SK-N-MC (cell line): Measurements from ENCODE around the gene ANKRD10.
A peak's percentile ranks its signal among the peaks of the same experiment; 100 is the strongest.

Source experiments
- DNase-seq: peaks from one replicate; pipeline ENCODE4 v3.0.0-alpha.2; 2011; ENCODE audit warnings: low read depth, low spot score
- H3K27ac ChIP-seq: fragments of 200-600 bp; sonication (generic); 2 replicates; pipeline ENCODE4 v1.5.1; 2016; ENCODE audit warnings: mixed run types
- H3K36me3 ChIP-seq: fragments of 200-600 bp; sonication (generic); 2 replicates; pipeline ENCODE4 v1.6.1; 2017; ENCODE audit warnings: antibody characterized with exemption, low read length, mixed read lengths; ENCODE audit not compliant: insufficient read depth
- H3K4me3 ChIP-seq: fragments of 200-600 bp; sonication (generic); 2 replicates; pipeline ENCODE4 v1.5.1; 2016
- H3K9ac ChIP-seq: fragments of 200-600 bp; sonication (generic); 2 replicates; pipeline ENCODE4 v1.8.0; 2017; ENCODE audit warnings: mixed run types, mixed read lengths; ENCODE audit not compliant: insufficient read length
- H3K9me3 ChIP-seq: fragments of 200-600 bp; sonication (generic); 2 replicates; pipeline ENCODE4 v1.6.1; 2017; ENCODE audit warnings: low read depth, mild to moderate bottlenecking, antibody characterized with exemption, low read length, moderate library complexity, mixed read lengths
- EZH2 ChIP-seq: fragments of 200-600 bp; sonication (generic); IDR thresholded peaks from one replicate; pipeline ENCODE4 v1.6.1; 2017; ENCODE audit warnings: antibody characterized with exemption
- FOXP2 ChIP-seq: optimal IDR thresholded peaks from 2 replicates; pipeline ENCODE3; 2011; ENCODE audit warnings: mild to moderate bottlenecking, moderate library complexity; ENCODE audit not compliant: insufficient read depth; ENCODE audit errors: extremely low read length, control extremely low read depth
- POLR2AphosphoS5 ChIP-seq: IDR thresholded peaks from 2 replicates; pipeline ENCODE4 v1.6.1; 2012; ENCODE audit warnings: mild to moderate bottlenecking, low read depth, low read length, borderline replicate concordance

The ANKRD10 gene

DNA sequence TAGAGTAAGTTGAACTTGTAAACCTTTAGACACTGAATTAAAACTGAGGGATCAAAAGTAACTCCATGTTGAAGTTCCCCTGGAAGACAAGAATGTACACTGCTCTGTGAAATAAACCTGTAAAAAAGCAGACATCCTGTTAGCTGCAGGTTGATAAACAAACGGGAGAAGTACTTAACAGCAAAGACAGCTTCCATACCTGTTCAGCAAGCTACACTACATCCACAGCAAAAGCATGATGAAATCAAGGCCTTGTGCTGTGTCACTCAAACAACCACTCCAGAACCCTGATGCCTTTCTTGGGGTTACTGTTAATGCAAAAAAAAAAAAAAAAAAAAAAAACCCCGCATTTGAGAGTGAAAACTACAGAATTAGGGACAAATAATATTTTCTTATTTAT is 20.8 kb downstream of the ANKRD10 start:
- Histone ChIP-seq H3K36me3 (peaks cover 19% of the 10 kb centered on the region), H3K9me3 (no peaks in the 10 kb centered on the region), H3K27ac (peak overlapping the region; percentile 13; the same call in 1 of the 2 replicates), H3K9ac (no peak overlapping the region), H3K4me3 (no peak overlapping the region)
- DNase-seq, result no peak
- no peak for TF ChIP-seq EZH2
- no peak for TF ChIP-seq POLR2AphosphoS5
- TF ChIP-seq FOXP2, result no peak

DNA sequence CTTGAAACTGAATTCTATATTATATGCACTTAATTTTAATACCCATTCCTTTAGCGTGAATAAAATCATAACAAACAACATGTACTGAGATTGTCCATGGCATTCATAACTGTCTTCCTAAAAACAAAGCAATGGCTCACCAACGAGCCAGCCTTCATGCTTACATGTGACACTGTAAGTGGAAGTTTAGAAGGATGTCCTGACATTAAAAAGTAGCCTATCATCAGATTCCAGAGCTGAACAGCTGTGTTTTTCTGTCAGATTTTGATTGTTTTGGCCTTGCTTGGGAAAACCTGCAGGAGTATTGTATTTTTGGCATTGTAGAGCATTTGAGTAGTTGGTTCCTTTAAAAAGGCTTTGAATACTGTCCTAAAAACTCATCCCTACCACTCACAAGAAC is 21.3 kb downstream of the ANKRD10 start:
- H3K9me3 ChIP-seq, result no peaks in the 10 kb centered on the region
- H3K4me3 ChIP-seq, result no peak overlapping the region
- H3K36me3 ChIP-seq, result peaks cover 18% of the 10 kb centered on the region
- H3K27ac ChIP-seq, result no peak overlapping the region
- TF ChIP-seq EZH2 (no peak), FOXP2 (no peak), POLR2AphosphoS5 (no peak)
- no peak overlapping the region for H3K9ac ChIP-seq
- no peak for DNase-seq

DNA sequence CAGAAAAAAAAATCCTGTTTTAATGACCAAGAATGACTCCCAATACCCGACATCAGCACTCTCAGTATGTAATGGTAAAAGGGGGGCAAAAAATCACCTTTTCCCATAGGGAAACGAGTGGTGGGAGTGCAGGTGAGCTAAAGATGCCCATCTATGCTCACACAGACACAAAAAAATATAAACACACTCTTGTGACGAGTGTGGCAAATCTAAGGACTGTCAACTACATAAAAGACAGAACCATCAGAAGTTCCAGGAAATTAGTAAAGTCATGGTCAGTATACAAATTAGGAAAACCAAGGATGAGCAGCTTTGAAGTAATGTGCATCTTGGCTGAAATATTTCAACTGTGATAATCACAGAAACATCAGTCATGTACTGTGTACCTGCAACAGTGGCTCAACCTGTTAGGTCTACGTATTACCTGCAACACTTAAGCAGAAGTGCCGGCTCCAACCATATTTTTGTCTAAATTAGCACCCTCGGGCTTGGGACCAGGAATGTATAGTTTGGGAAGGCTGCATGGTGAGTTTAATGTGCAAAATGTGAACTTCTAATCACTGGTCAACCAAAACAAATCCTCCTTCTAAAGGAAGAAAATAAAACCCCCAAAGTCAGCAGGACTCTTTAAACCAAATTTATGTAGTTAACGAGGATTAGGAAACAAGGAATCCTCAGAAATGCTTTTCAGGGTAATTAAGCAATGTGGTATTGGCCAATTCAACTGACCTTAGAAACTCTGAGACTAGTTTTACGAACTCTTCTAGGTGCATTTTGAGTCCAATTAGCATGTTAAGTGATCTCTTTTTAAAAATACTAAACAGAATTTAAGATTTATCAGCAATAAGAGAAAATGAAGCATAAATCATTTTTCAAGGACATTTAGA is 24.3 kb downstream of the ANKRD10 start:
- Histone ChIP-seq H3K4me3 (no peak overlapping the region), H3K36me3 (peaks cover 18% of the 10 kb centered on the region), H3K27ac (no peak overlapping the region), H3K9ac (no peak overlapping the region), H3K9me3 (no peaks in the 10 kb centered on the region)
- TF ChIP-seq EZH2 (no peak), POLR2AphosphoS5 (no peak), FOXP2 (no peak)
- no peak for DNase-seq

DNA sequence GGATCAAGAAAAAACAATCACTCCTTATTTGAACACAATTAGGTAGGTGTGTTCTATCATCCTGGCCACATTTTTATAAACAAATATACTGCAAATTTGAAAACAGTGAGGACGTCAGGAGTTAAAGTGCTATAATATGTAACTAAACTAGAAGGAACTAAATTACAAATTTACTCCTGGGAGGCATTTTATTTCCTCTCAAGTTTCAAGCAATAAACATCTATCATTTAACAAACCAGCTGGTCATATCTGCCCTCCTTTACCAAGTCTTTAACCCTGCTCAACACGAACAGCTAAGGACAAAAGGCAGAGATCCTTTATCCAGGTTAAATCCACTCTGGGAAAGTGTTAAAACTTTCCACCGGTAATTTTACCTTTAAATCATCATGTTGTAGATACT is 26.5 kb downstream of the ANKRD10 start:
- Histone ChIP-seq H3K36me3 (peaks cover 11% of the 10 kb centered on the region), H3K9me3 (no peaks in the 10 kb centered on the region), H3K9ac (no peak overlapping the region), H3K27ac (no peak overlapping the region), H3K4me3 (no peak overlapping the region)
- no peak for DNase-seq
- TF ChIP-seq POLR2AphosphoS5 (no peak), FOXP2 (no peak), EZH2 (no peak)

DNA sequence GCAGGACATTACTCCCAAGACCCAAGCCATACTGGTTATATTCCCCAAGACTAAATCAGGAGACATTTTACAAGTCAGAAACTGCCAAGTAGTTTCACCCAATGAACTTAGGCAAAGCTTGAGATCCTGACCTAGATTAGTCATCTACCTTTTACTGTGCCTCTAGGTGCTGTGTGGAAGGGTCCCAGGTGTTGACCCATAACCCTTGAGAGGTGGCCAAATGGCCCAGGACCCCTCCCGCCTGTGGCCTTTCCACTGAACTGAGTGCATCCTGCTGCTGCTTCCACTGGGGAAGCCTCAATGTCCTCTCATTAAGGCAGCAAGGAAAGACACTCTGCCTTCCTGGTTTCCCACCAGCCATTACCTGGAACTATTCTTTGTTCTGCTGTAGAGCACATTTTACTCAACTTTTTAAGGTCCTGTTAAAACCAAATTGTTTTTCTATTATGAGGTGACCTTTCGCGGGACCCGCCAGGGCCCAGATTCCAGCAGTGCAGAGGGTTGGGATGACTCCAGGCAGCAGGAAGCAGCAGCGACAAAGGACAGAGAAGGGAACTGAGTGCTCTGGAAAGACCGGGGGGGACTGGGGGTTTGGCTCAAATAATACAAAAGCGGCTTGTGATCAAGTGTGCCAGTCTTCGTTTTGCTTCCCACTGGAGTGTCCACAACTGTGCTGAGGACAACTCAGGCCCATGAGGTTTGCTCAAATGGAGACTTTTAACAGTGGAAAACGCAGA is 27.1 kb downstream of the ANKRD10 start:
- TF ChIP-seq POLR2AphosphoS5, result no peak
- TF ChIP-seq FOXP2, result no peak
- no peak for TF ChIP-seq EZH2
- H3K9me3 ChIP-seq, result no peaks in the 10 kb centered on the region
- DNase-seq, result no peak
- peaks cover 6% of the 10 kb centered on the region for H3K36me3 ChIP-seq
- no peak overlapping the region for H3K9ac ChIP-seq
- H3K4me3 ChIP-seq, result no peak overlapping the region
- no peak overlapping the region for H3K27ac ChIP-seq

DNA sequence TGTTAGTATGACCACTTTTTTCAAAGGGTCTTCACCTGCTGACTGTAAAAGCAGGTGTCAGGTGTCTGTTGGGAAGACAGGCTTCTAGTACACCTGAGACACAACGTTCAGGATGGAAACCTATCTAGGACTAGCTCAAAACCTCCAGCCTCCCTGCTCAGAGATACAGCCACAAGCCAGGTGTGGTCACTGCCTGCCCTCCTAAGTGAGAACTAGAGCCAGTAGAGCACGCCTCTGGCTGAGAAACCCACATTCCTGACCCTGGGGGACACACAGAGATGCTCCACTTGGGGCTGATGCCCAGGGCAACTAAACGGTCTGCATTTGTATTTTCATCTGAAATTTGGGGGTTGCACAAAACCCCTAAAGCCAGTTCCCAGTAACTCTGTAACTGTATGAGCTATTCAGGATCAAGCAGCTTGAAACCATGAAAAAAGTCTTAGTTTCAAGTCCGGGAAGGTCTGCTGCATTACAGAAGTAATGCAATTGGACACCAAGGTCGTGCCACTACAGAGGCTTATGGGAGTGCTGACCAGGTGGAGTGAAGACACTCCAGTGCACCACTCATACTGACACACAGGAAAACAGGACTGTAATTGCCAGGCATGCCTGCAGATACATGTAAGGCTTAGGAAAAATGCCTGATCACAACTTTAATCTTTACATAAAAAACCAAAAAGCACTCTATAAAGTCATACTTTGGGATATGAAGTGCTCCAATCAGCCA is 27.8 kb downstream of the ANKRD10 start:
- Histone ChIP-seq H3K9me3 (no peaks in the 10 kb centered on the region), H3K9ac (no peak overlapping the region), H3K4me3 (no peak overlapping the region), H3K27ac (no peak overlapping the region), H3K36me3 (no peaks in the 10 kb centered on the region)
- DNase-seq, result no peak
- no peak for TF ChIP-seq EZH2
- no peak for TF ChIP-seq POLR2AphosphoS5
- no peak for TF ChIP-seq FOXP2

DNA sequence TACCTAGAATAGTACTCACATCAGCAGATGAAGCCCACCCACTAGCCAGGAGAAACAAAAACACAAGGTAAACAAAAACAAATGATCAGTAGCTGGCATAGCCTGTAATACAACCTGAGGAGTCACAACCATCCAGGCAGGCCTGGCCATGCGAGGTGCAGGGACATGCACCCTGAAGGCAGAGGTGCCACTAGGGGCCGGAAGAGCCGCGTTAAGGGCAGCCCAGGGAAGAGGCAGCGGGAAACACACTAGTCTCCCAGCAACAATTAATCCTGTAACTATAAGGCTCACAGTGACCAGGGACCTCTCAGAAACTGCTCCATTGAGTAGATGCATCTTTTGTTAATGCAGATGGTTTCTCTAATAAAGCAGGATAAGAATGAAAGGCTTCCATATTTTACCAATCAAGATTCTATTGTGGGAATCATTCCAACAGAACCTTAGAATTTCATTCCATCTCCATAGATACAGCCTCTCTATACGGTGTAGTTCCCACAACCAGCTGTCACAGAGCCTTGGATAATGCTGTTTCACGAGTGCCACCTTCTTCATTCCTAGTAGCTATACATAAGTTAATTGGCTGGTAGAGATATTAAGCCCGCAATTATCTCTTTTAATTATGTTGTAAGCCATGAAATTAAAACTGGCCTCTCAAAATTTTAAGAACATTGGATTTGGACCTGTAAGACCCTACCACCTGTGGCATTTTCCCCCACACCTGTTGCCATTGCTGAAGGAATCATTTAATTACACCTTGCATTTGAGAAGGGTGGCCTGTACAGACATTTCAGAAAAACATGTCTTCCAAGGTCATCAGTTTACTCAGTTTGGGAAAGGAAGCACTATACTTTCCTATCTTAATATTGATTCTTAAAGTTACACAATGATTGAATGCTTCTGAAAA is 28.7 kb downstream of the ANKRD10 start:
- no peaks in the 10 kb centered on the region for H3K9me3 ChIP-seq

DNA sequence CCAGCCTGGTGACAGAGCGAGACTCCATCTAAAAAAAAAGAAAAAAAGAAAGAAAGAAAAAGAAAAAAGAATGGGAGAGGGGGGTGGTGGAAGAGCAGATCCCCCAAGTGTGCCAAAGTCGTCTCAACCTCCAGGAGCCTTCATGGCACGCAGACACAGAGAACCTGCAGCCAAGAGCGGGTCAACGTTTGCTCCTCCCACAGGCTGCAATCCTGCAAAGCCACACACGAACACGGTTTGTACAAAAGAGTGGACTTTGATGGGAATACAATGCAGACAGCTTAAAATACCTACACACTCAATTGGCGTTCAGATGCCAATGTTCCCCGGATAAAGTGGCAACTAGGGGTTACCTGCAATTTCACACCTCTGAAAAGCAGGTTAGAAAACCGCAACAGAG is 29.4 kb downstream of the ANKRD10 start:
- Histone ChIP-seq H3K4me3 (no peak overlapping the region), H3K27ac (no peak overlapping the region), H3K36me3 (no peaks in the 10 kb centered on the region), H3K9me3 (no peaks in the 10 kb centered on the region), H3K9ac (no peak overlapping the region)
- DNase-seq, result no peak
- no peak for TF ChIP-seq FOXP2
- TF ChIP-seq EZH2, result no peak

More for the DNA sequence above, 28.7 kb downstream of the ANKRD10 start:
- Histone ChIP-seq H3K9ac (no peak overlapping the region), H3K27ac (no peak overlapping the region), H3K36me3 (no peaks in the 10 kb centered on the region), H3K4me3 (no peak overlapping the region)
- TF ChIP-seq EZH2 (no peak), FOXP2 (no peak), POLR2AphosphoS5 (0 out of 2 replicates have a peak, but pooled peaks have one; percentile 29)
- DNase-seq, result no peak
